Measurements from ENCODE around the gene GIMAP8.

GIMAP8 gene

GRCh38 chr7:150412016-150412415, 38.4 kb upstream of the GIMAP8 start:
- no peak overlapping the region for H3K4me3 ChIP-seq (ENCODE audit: insufficient read depth, low read depth, low read length)
- peaks cover 3% of the 10 kb centered on the region for H3K36me3 ChIP-seq (ENCODE audit: control insufficient read depth, insufficient read depth, low read length)
- no peak overlapping the region for H3K27ac ChIP-seq (ENCODE audit: insufficient read depth, low read depth, low read length, poor library complexity, severe bottlenecking)
- H3K27me3 ChIP-seq (ENCODE audit: control insufficient read depth, insufficient read depth, low read length, poor library complexity, severe bottlenecking): no peaks in the 10 kb centered on the region
- 91 to 92% methylated on average over 11 of the region's 11 CpGs for WGBS, 2 experiments
- H3K9me3 ChIP-seq (ENCODE audit: control insufficient read depth, low read length): no peaks in the 10 kb centered on the region
- no peaks in the 10 kb centered on the region for H3K4me1 ChIP-seq (ENCODE audit: control insufficient read depth, insufficient read depth, low read length)

- H3K4me3 ChIP-seq (ENCODE audit: insufficient read depth, low read depth, low read length): no peak overlapping the region
- no peaks in the 10 kb centered on the region for H3K4me1 ChIP-seq (ENCODE audit: control insufficient read depth, insufficient read depth, low read length)
- no peaks in the 10 kb centered on the region for H3K27me3 ChIP-seq (ENCODE audit: control insufficient read depth, insufficient read depth, low read length, poor library complexity, severe bottlenecking)
- H3K27ac ChIP-seq (ENCODE audit: insufficient read depth, low read depth, low read length, poor library complexity, severe bottlenecking): no peak overlapping the region
- no peaks in the 10 kb centered on the region for H3K9me3 ChIP-seq (ENCODE audit: control insufficient read depth, low read length)
- H3K36me3 ChIP-seq (ENCODE audit: control insufficient read depth, insufficient read depth, low read length): peaks cover 3% of the 10 kb centered on the region
- WGBS, 2 experiments: 87 to 88% methylated on average over 37 of the region's 37 CpGs
Observed at GRCh38 chr7:150412518-150413488, 37.6 kb upstream of the GIMAP8 start.

- 86 to 89% methylated on average over 11 of the region's 11 CpGs for WGBS, 2 experiments
- H3K9me3 ChIP-seq (ENCODE audit: control insufficient read depth, low read length): no peaks in the 10 kb centered on the region
- H3K27ac ChIP-seq (ENCODE audit: insufficient read depth, low read depth, low read length, poor library complexity, severe bottlenecking): no peak overlapping the region
- no peaks in the 10 kb centered on the region for H3K27me3 ChIP-seq (ENCODE audit: control insufficient read depth, insufficient read depth, low read length, poor library complexity, severe bottlenecking)
- H3K4me1 ChIP-seq (ENCODE audit: control insufficient read depth, insufficient read depth, low read length): no peaks in the 10 kb centered on the region
- H3K4me3 ChIP-seq (ENCODE audit: insufficient read depth, low read depth, low read length): no peak overlapping the region
- H3K36me3 ChIP-seq (ENCODE audit: control insufficient read depth, insufficient read depth, low read length): peaks cover 3% of the 10 kb centered on the region
Observed at GRCh38 chr7:150413640-150414081, 36.8 kb upstream of the GIMAP8 start.

- 94 to 95% methylated on average over 19 of the region's 19 CpGs for WGBS, 2 experiments
- Histone ChIP-seq H3K4me3 (ENCODE audit: insufficient read depth, low read depth, low read length) (no peak overlapping the region), H3K36me3 (ENCODE audit: control insufficient read depth, insufficient read depth, low read length) (peaks cover under 1% of the 10 kb centered on the region), H3K27ac (ENCODE audit: insufficient read depth, low read depth, low read length, poor library complexity, severe bottlenecking) (no peak overlapping the region), H3K9me3 (ENCODE audit: control insufficient read depth, low read length) (no peaks in the 10 kb centered on the region), H3K27me3 (ENCODE audit: control insufficient read depth, insufficient read depth, low read length, poor library complexity, severe bottlenecking) (peaks cover 1% of the 10 kb centered on the region), H3K4me1 (ENCODE audit: control insufficient read depth, insufficient read depth, low read length) (no peaks in the 10 kb centered on the region)
Observed at GRCh38 chr7:150415161-150416153, 35.0 kb upstream of the GIMAP8 start.

- no peak overlapping the region for H3K27ac ChIP-seq (ENCODE audit: insufficient read depth, low read depth, low read length, poor library complexity, severe bottlenecking)
- no peak overlapping the region for H3K4me3 ChIP-seq (ENCODE audit: insufficient read depth, low read depth, low read length)
- no peaks in the 10 kb centered on the region for H3K36me3 ChIP-seq (ENCODE audit: control insufficient read depth, insufficient read depth, low read length)
- no peaks in the 10 kb centered on the region for H3K9me3 ChIP-seq (ENCODE audit: control insufficient read depth, low read length)
- peaks cover 7% of the 10 kb centered on the region for H3K27me3 ChIP-seq (ENCODE audit: control insufficient read depth, insufficient read depth, low read length, poor library complexity, severe bottlenecking)
- H3K4me1 ChIP-seq (ENCODE audit: control insufficient read depth, insufficient read depth, low read length): no peaks in the 10 kb centered on the region
- WGBS, 2 experiments: 94 to 95% methylated on average over 10 of the region's 10 CpGs
Observed at GRCh38 chr7:150417239-150417638, 33.2 kb upstream of the GIMAP8 start.

- Histone ChIP-seq H3K9me3 (ENCODE audit: control insufficient read depth, low read length) (no peaks in the 10 kb centered on the region), H3K27me3 (ENCODE audit: control insufficient read depth, insufficient read depth, low read length, poor library complexity, severe bottlenecking) (peaks cover 7% of the 10 kb centered on the region), H3K4me1 (ENCODE audit: control insufficient read depth, insufficient read depth, low read length) (no peaks in the 10 kb centered on the region), H3K4me3 (ENCODE audit: insufficient read depth, low read depth, low read length) (no peak overlapping the region), H3K36me3 (ENCODE audit: control insufficient read depth, insufficient read depth, low read length) (no peaks in the 10 kb centered on the region), H3K27ac (ENCODE audit: insufficient read depth, low read depth, low read length, poor library complexity, severe bottlenecking) (no peak overlapping the region)
- WGBS, 2 experiments: 96% methylated on average over 6 of the region's 6 CpGs
Observed at GRCh38 chr7:150417863-150418262, 32.6 kb upstream of the GIMAP8 start.

- WGBS, 2 experiments: 83 to 87% methylated on average over 2 of the region's 2 CpGs
- Histone ChIP-seq H3K27ac (ENCODE audit: insufficient read depth, low read depth, low read length, poor library complexity, severe bottlenecking) (no peak overlapping the region), H3K36me3 (ENCODE audit: control insufficient read depth, insufficient read depth, low read length) (no peaks in the 10 kb centered on the region), H3K4me1 (ENCODE audit: control insufficient read depth, insufficient read depth, low read length) (no peaks in the 10 kb centered on the region), H3K4me3 (ENCODE audit: insufficient read depth, low read depth, low read length) (no peak overlapping the region), H3K27me3 (ENCODE audit: control insufficient read depth, insufficient read depth, low read length, poor library complexity, severe bottlenecking) (peaks cover 7% of the 10 kb centered on the region), H3K9me3 (ENCODE audit: control insufficient read depth, low read length) (no peaks in the 10 kb centered on the region)
Observed at GRCh38 chr7:150420242-150420641, 30.2 kb upstream of the GIMAP8 start.

- 30% methylated on average over 27 of the region's 27 CpGs for WGBS, 2 experiments
Observed at GRCh38 chr7:150420987-150421674, 29.3 kb upstream of the GIMAP8 start.

GRCh38 chr7:150421831-150422230, 28.6 kb upstream of the GIMAP8 start:
- no peak overlapping the region for H3K4me3 ChIP-seq (ENCODE audit: insufficient read depth, low read depth, low read length)
- no peak overlapping the region for H3K27ac ChIP-seq (ENCODE audit: insufficient read depth, low read depth, low read length, poor library complexity, severe bottlenecking)
- peaks cover 7% of the 10 kb centered on the region for H3K27me3 ChIP-seq (ENCODE audit: control insufficient read depth, insufficient read depth, low read length, poor library complexity, severe bottlenecking)
- H3K36me3 ChIP-seq (ENCODE audit: control insufficient read depth, insufficient read depth, low read length): no peaks in the 10 kb centered on the region
- 82 to 84% methylated on average over 17 of the region's 17 CpGs for WGBS, 2 experiments
- no peaks in the 10 kb centered on the region for H3K9me3 ChIP-seq (ENCODE audit: control insufficient read depth, low read length)
- no peaks in the 10 kb centered on the region for H3K4me1 ChIP-seq (ENCODE audit: control insufficient read depth, insufficient read depth, low read length)

More at GRCh38 chr7:150420987-150421674, 29.3 kb upstream of the GIMAP8 start:
- Histone ChIP-seq H3K9me3 (ENCODE audit: control insufficient read depth, low read length) (no peaks in the 10 kb centered on the region), H3K36me3 (ENCODE audit: control insufficient read depth, insufficient read depth, low read length) (no peaks in the 10 kb centered on the region), H3K27ac (ENCODE audit: insufficient read depth, low read depth, low read length, poor library complexity, severe bottlenecking) (no peak overlapping the region), H3K4me1 (ENCODE audit: control insufficient read depth, insufficient read depth, low read length) (no peaks in the 10 kb centered on the region), H3K4me3 (ENCODE audit: insufficient read depth, low read depth, low read length) (no peak overlapping the region), H3K27me3 (ENCODE audit: control insufficient read depth, insufficient read depth, low read length, poor library complexity, severe bottlenecking) (peaks cover 7% of the 10 kb centered on the region)

Data from ectodermal cell (in vitro differentiated cells).